Bone marrow (tissue), 2 donors: ENCODE results near the gene MSH3.
"Not testable (repeated sequence)": the region's sequence is repeated elsewhere in the genome, so short reads cannot be mapped to it uniquely, and the experiment has no call there.

Experiments
- DNase-seq, 2 donors: peaks; one replicate each; lab custom pipeline; 2025; lab: John Stamatoyannopoulos, UW

MSH3 gene

DNA sequence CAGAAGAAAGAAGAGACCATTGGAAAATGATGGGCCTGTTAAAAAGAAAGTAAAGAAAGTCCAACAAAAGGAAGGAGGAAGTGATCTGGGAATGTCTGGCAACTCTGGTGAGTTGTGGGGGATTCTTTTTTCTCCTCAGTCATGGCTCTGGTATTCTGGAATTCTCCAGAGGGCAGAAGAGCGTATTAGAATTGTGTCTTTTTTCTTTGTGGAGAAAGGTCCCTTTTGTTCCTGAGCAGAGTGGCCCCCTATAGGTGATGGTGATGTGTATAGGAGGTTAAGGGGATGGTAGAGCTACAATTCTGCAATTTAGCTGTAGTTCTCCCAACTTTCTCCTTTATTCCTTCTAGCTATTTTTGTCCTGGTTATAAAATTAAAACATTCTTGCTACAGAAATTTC is 2.0 kb downstream of the MSH3 start:
- no peak for DNase-seq

DNA sequence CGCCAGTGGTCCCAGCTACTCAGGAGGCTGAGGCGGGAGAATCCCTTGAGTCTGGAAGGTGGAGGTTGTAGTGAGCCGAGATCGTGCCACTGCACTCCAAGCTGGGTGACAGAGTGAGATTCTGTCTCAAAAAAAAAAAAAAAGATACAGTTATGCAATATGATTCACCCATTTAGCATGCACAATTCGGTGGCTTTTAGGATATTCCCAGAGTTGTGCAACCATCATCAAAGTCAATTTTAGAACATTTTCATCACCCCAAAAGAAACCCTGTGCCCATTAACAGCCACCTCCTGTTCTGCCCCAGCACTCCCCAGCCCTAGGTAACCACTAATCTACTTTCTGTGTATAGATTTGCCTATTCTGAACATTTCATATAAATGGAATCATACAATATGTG is 4.7 kb downstream of the MSH3 start:
- DNase-seq = no peak

DNA sequence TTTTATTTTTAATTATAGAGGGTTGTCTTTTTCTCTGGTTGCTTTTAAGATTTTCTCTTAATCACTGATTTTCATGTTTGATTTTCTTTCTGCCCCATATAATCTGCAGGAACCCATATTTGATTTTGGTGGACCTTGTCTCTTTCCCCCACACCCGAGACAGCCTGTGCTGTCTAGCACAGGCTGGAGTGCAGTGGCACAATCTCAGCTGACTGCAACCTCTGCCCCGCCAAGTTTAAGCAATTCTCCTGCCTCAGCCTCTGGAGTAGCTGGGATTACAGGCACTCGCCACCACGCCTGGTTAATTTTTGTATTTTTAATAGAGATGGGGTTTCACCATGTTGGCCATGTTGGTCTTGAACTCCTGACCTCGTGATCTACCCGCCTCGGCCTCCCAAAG is 6.2 kb downstream of the MSH3 start:
- not testable (repeated sequence) for DNase-seq

- DNase-seq = no peak
Observed at GRCh38 chr5:80662108-80662507, 7.7 kb downstream of the MSH3 start.

- no peak for DNase-seq
Observed at GRCh38 chr5:80665057-80665456, 10.6 kb downstream of the MSH3 start.

GRCh38 chr5:80667384-80667783 is 12.9 kb downstream of the MSH3 start:
- no peak for DNase-seq

DNA sequence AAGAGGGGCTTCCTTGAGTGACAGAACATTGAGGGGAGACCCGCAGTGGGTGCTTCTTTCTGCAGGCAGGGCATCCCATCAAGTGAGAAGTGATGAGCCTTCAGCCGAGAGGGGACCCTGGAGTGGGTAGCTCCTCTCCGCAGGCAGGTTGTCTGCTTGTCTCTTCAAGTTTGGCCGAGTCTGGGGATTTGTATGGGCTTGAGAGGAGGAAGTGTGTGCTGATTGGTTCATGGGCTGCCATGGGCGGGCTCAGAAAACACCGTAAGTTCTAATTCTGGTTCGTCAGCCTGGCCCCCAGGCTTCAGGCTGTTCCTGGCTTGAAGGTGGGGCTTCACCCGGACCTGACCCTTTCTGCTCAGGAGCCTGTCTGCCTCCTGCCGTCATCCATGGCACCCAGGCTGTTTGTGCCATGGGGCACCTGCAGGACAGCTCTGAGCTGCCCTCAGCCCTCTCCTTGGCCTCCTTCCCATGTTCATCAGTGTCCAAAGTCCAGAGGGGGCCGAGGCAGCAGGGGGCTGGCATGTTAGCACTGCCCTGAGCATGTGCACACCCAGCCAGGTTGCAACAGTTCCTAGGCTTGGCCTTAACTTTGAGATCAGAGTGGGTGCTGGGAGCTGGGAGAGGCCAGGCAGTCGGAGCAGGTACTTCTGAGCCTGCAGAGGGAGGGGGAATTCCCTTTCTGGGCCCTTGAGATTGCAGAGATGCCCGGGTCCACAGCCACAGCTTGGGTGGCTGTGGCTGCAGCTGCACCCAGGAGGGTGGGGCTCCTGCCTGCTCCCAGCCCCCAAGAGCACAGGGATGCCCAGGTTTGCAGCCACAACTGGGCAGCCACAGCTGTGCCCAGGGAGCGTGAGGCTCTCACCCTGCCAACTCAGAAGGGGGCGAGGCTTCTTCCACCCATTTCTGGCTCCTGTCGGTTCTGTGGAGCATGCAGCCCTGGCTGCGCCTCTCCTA is 13.8 kb downstream of the MSH3 start:
- no peak for DNase-seq

DNA sequence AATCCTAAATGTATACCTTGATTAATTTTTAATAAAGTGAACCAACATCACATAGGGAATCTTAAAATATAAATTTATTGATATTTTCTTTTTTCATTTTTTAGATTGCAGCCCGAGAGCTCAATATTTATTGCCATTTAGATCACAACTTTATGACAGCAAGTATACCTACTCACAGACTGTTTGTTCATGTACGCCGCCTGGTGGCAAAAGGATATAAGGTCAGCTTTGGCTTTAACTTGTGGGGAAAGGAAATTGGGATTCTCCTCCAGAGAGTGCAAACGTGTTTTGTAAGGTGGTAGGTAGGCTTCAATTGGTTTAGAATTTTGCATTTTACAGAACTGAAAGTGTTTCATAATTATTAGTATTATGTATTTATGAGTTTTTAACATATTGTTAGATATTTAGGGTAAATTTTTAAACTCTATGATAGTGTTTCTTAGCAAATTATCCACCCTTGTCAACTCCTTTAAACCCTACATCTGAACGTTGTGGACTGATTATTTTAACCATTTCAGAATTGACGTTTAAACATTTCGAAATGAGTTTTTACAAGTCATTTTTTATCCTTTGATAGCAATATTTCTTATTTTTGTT is 17.8 kb downstream of the MSH3 start:
- peak in 1 of 2 donors; percentile 30 for DNase-seq

DNA sequence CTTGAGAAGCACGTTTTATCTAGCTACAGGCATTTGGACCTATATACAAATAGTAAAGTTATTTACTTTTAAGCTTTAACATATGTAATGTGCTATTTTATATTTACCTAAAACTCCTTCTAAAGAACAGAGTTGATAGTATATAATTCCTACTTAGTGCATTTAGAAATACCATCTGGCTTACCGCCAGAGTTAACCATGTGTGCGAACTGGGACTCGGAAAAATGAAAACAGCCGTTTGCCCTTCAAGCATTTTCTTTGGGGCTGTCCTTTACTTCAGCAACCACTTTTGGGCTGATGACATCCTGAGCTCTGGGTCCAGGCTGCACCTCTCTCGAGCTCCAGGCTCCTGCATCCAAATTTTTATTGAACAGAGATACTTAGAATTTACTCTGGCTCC is 22.3 kb downstream of the MSH3 start:
- no peak for DNase-seq

DNA sequence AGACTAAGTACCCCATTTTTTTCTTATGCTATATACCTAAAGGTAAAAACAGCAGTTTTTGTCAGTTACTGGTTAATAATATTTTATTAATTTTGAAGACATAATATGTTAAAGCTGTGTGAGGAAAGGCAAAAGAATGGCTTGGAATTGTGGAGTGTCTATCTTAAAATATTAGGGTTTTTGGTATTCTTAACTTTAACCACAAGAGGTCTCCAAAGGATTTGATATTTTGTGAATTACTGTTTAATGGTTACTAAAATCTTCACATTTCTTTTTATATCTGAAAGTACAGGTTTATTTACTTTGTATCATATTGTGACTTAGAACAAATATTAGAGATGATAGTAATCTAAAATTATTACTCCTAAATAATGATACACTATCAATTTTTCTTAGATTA is 32.3 kb downstream of the MSH3 start:
- DNase-seq = no peak

DNA sequence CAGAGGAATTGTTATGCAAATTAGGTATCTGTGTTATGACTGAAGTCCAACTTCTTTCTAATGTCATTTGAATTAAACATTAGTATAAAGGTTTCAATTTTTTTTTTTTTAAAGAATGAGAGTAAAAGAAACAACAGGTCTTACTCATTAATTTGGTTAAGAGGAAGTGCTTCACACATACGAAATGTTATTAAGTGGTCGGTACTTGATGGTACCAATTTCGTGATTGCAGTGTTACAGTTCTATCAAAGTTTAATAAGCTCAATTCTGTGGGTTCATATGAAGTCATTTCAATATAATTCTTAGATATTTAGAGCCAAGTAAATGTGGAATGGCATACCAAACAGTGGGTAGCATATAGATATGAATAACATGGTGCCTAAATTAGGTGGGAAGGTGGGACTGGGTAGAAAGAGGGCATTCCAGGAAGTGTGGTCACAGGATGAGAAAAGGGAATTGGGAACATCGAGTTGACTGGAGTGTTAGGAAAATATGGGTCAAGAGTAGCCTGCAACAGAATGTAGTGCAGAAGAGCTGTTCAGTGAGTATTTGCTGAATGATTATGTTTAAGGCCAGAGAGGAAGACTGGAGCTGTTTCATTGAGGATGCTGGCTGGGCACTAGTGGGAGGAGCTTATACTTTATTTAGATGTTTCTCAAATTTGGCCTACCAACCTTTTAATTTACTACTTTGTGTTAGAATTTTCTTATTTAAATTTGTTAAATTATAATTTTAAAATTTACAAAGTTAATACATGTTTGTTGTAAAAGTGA is 34.4 kb downstream of the MSH3 start:
- no peak for DNase-seq

DNA sequence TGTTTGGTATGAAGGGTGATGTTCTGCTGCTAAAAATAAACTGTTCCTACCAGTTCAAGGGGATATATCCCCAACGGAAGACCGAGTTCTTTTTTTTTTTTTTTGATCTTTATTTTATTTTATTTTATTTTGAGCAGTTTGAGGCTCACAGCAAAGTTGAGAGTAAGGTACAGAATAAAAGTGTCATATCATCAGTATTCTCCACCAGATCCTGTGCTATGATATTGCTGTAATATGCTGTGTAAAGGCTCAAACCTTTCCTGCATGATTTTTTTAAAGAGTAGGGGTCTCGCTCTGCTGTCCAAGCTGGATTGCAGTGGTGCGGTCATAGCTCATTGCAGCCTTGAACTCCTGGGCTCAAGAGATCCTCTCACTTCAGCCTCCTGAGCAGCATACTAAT is 35.2 kb downstream of the MSH3 start:
- DNase-seq = no peak

DNA sequence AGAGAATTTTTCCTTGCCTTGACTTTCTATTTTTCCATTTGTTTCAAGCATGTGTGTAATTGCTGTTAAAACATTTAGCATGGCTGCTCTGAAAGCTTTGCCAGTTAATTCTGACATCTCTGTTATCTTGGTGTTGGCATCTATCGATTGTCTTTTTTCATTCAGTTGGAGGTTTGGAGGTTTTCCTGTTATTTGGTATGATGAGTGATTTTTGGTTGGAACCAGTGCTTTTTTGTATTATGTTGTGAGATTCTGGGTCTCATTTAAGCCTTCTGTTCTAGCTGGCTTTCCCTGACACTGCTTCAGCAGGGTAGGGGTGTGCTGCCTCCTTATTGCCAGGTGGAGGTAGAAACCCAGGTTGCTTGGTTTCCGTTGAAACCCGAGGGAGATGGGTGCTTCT is 41.2 kb downstream of the MSH3 start:
- DNase-seq = no peak

GRCh38 chr5:80696450-80696849 is 42.0 kb downstream of the MSH3 start:
- no peak for DNase-seq

- no peak for DNase-seq
Observed at GRCh38 chr5:80697100-80697499, 42.6 kb downstream of the MSH3 start.

DNA sequence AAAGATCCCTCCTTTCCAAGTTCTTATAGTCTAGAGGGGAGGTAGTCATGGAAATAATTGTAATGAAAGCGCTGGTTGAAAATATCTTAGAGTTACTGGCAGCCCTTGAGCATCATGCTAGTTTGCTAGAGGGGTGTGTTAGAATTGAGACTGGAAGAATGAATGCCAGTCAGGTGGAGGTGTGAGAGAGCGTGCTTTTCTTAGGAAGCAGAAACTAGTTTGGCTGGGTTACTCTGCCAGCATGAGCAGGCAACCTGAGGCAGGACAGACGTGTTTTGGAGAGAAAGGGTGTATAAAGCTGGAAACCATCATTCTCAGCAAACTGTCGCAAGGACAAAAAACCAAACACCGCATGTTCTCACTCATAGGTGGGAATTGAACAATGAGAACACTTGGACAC is 43.9 kb downstream of the MSH3 start:
- no peak for DNase-seq

GRCh38 chr5:80701597-80701996 is 47.1 kb downstream of the MSH3 start:
- DNase-seq = no peak

GRCh38 chr5:80703291-80703690 is 48.8 kb downstream of the MSH3 start:
- DNase-seq = no peak

GRCh38 chr5:80703747-80704146 is 49.3 kb downstream of the MSH3 start:
- DNase-seq = no peak

- DNase-seq = no peak
Observed at GRCh38 chr5:80704221-80704620, 49.8 kb downstream of the MSH3 start.

- no peak for DNase-seq
Observed at GRCh38 chr5:80705216-80705769, 50.8 kb downstream of the MSH3 start.

DNA sequence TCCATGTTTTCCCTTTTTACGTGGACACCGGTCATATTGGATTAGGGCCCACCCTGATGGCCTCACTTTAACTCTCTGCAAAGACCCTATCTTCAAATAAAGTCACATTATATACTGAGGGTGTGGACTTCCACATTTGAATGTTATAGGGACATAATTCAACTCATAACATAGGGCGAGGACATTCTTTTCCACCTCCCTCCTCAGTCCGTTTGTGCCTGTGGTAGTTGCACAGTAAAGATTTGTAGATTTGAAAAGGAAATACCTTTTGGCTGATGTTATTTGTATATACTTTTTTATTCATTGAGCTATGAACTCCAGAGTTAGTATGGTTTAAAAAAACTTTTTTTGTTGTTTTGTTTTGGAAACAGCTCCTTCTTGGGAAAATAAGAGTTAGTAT is 51.3 kb downstream of the MSH3 start:
- DNase-seq = no peak
